HG03558 (cell line): ENCODE data around the gene ABCG1.
"Not testable (repeated sequence)": the region's sequence is repeated elsewhere in the genome, so short reads cannot be mapped to it uniquely, and the experiment has no call there.

Source experiments
- ATAC-seq: cut with Tn5 transposase; IDR thresholded peaks from one replicate; pipeline ENCODE4 v1.9.1; 2021; ENCODE audit warnings: moderate number of reproducible peaks; ENCODE audit not compliant: unreplicated experiment; ENCODE audit errors: extremely low read depth

The ABCG1 gene

DNA sequence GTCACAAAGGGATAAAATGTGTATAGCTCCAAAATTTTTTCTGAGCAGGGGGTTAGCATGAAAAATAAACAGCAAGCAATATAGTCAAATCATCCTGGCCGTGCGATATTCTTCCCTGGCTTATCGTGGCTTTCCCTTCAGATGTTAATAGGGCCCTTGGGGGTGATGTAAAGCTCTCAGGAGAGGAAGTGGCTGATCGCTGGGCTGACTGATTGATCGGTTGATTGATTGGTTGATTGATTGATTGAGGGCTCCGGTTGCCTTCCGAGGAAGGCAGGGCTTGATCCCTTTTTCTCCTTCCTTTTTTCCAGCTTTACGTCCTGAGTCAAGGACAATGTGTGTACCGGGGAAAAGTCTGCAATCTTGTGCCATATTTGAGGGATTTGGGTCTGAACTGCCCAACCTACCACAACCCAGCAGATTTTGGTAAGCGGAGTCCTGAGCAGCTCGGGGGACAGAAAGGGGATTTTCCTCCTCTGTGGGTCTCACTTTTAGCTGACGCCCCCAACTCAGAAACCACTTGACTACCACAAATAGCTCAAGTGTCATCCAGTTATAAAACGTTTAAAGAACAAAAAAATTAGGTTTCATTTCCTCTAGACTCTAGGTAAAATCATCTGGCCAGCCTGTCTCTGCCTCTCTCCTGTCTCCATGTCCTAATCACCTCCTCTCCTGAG is 66.8 kb downstream of the ABCG1 start:
- no peak for ATAC-seq

DNA sequence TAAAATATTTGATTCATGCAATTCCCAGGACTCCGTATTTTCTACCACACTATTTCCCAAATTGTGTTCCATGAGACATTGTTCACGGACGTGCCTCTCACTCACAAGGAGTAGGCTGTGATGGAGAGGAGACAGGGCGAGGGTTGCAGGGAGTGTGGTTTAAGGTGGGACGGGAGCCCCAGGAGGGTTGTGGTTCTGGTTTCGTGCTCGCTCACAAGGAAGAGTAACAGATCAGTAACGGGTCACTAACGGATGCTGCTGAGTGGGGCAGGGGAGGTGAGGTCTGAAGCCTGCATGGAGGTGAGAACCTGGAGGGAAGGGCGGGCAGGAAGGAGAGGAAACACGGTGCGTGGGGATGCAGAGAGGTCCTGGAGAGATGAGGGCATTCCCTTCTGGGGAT is 67.5 kb downstream of the ABCG1 start:
- ATAC-seq = no peak

DNA sequence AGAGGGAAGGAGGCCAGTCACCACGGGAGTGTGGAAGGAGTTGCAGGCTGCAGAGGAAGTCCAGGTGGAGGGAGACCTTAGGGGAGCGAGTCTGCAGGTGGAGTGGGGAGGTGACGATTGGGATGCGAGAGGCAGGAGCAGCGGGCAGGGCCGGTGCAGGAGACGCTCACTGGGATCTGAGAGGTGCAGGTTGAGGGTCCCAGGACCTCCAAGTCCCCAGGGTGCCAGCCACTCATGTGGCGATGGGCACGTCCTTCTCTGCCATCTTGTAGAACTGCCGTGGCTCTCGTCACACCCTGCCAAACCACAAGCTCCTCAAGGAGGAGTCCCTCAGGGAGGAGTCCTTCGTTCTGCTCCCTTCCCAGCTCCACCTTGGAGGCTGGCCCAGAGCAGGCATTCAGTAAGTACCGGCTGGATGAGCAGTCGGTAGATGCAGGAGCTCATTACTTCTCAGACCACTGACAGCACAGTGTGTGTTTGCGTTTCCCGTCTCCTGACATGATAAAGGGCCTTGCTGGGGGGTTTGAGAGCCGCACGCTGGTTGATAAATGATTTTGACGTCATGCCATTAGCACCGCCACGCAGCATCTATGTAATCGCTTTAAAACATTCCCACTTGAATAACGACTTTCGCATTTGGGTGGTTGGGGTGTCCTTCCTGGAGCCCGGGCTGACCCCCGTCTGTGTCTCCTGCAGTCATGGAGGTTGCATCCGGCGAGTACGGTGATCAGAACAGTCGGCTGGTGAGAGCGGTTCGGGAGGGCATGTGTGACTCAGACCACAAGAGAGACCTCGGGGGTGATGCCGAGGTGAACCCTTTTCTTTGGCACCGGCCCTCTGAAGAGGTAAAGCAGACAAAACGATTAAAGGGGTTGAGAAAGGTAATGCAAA is 68.5 kb downstream of the ABCG1 start:
- ATAC-seq = no peak

DNA sequence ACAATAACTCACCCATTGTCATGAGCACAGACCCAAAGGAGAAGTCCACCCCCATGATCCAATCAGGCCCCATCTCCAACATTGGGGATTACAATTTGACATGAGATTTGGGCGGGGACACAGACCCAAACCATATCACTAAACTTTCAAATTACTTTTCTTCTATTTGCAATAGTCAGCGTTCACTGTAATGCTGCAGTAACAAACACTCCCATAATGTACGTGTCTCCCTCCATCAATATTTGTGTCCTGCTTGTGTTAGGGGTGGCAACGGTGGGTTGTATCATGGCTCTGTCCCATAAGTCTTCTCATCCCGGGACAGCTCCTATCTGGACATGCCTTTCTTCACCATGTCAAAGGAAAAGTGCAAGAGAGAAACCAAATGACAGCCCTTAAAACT is 70.0 kb downstream of the ABCG1 start:
- ATAC-seq = no peak

GRCh38 chr21:42289926-42290325 is 71.0 kb downstream of the ABCG1 start:
- ATAC-seq = no peak

DNA sequence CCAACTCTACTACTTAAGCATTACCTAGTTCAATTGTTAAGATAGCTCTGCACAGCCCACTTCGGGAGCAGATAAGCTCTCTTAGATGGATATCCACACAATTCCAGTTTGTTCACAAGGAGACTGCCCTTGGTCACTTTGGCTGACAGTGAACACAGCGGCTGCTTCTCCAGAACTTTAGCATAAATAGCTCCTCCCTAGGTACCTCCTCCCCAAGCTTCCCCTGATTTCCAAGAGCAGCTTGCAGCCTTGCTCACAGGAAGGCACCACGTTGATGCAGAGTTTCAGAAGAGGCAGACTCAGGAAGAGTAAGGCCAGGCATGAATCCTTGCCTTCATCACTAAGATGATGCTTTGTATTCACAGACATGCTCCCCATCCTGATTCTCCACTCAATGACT is 71.6 kb downstream of the ABCG1 start:
- ATAC-seq = no peak

DNA sequence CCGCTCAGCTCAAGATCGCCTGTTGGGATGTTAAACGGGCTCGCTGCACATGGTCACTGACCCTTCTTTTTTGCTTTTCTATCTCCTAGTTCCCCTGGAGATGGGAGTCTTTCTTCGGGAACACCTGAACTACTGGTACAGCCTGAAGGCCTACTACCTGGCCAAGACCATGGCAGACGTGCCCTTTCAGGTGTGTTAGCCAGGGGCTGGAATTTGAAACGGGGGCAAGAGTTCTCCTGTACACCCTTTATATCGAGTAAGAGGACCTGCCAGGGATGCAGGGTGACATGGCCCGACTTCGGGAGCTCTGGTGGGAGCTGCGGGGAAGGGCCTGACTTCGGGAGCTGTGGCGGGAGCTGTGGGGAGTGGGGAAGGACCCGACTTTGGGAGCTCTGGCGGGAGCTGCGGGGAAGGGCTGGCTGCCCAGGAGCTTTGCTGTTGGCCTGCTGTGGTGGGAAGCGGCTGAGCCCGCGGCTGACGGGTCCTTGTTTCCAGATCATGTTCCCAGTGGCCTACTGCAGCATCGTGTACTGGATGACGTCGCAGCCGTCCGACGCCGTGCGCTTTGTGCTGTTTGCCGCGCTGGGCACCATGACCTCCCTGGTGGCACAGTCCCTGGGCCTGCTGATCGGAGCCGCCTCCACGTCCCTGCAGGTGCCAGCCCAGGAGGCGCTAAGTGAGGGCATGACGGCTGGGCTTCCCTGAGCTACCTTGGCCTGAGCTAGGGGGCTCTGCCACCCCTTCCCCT is 72.2 kb downstream of the ABCG1 start:
- ATAC-seq = no peak

- no peak for ATAC-seq
Measured at GRCh38 chr21:42291751-42292562, 73.0 kb downstream of the ABCG1 start.

- not testable (repeated sequence) for ATAC-seq
Measured at GRCh38 chr21:42292563-42293142, 73.7 kb downstream of the ABCG1 start.

DNA sequence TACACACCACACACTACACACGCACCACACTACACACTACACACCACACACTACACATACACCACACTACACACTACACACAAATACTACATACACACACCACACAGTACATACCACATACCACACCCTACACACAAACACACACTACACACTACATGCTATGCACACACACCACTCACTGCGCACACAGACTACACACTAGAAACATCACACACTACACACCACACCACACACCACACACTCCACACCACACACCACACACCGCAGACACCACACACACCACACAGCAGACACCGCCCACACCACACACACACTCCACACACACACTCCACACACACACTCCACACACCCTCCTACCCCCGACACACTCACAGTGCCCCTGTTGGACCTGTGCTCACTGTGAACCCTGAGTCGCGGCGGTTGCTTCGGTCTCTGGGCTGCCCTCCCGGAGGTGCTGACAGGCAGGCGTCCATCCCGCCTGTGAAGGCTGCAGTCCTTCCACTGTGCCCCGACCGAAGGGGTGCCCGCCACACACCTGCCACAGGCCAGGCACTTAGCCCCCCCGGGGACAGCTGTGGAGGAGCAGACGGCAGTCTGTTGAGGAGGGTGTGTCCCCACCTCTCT is 74.8 kb downstream of the ABCG1 start:
- ATAC-seq = no peak

DNA sequence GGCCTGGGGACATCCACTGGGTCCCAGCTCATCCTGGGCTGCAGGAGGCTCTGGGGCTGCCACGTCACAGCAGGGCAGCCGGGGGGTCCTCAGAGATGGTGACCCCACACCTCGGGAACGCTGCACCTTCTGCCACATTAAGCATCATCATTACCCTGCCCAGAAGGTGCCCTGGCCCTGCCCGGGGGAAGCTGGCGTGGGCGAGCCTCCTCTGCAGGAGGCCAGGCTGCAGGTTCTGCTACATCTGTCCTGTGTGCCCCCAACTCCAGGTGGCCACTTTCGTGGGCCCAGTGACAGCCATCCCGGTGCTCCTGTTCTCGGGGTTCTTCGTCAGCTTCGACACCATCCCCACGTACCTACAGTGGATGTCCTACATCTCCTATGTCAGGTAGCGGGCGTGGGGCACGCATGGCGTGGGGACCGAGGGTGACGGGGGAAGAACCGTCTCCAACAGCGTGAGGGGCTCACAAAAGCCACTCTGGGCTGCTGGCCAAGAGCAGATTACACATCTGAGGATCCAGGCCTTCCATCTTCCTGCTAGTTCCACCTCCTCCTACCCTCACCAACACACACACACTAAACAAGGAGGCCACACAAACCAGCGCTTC is 75.4 kb downstream of the ABCG1 start:
- ATAC-seq = no peak

DNA sequence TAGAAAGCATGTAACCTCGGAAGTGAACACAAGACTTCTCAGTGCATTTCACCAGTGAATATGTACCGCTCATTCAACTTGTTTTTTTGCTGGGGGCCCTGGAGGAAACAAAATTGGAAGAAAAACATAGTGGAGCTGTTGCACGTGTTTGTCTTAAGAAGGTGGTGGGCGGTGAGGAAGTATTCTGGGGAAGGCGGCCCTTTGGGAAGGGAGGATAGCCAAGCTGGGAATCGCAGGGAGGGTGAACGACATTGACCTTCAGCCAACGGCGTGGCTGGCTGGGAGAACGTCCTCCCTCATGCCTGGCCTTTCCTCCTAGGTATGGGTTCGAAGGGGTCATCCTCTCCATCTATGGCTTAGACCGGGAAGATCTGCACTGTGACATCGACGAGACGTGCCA is 76.9 kb downstream of the ABCG1 start:
- no peak for ATAC-seq

DNA sequence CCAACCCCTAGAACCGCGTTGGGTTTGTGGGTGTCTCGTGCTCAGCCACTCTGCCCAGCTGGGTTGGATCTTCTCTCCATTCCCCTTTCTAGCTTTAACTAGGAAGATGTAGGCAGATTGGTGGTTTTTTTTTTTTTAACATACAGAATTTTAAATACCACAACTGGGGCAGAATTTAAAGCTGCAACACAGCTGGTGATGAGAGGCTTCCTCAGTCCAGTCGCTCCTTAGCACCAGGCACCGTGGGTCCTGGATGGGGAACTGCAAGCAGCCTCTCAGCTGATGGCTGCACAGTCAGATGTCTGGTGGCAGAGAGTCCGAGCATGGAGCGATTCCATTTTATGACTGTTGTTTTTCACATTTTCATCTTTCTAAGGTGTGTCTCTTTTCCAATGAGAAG is 77.6 kb downstream of the ABCG1 start:
- no peak for ATAC-seq

DNA sequence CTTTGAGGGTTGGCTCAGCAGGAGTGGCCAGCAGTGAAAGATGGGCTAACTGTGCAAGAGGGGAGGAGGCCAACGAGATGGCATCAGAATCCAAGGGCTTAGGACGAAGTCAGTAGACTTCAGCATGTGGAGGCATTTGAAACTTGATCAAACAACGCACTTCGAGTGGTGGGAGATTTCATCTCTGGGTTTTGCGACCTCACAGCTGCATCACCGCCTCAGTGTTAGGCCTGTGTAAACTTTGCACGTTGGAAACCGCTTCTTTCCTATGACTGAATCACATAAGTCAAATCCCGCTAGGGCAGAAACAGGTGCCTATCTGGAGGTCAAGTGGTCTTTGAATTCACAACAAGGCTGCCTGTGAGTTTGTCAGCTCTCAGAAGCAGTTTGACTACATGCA is 78.4 kb downstream of the ABCG1 start:
- ATAC-seq = no peak

DNA sequence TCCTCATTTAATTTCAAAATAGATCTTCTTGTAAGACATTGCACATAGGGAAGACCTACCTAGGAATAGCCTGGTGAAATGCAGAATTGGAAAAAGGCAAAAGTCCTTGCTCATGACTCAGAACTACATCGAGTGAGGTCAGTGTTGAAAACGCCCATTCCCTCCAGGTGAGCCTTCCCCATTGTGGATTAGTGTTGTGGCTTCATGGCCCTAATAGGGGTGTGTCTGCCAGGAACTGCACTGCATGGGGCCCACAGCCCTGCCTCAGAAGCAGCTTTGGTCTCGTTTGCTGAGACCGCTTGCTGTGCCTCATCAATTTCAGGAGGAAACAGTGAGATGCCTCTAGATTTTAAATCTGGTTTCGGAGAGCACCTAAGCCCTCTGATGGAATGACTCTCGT is 79.3 kb downstream of the ABCG1 start:
- ATAC-seq = no peak

- ATAC-seq = no peak
Measured at GRCh38 chr21:42298657-42299056, 79.7 kb downstream of the ABCG1 start.

- ATAC-seq = no peak
Measured at GRCh38 chr21:42299324-42300044, 80.5 kb downstream of the ABCG1 start.

GRCh38 chr21:42300045-42300583 is 81.2 kb downstream of the ABCG1 start:
- ATAC-seq = no peak
